ENCODE data around the gene KRTAP12-2.
"Not testable (repeated sequence)": the region's sequence is repeated elsewhere in the genome, so short reads cannot be mapped to it uniquely, and the experiment has no call there.

KRTAP12-2 gene

GRCh38 chr21:44650265-44650972, 16.3 kb downstream of the KRTAP12-2 start:
- no peak for DNase-seq (ENCODE audit: low read depth)

DNA sequence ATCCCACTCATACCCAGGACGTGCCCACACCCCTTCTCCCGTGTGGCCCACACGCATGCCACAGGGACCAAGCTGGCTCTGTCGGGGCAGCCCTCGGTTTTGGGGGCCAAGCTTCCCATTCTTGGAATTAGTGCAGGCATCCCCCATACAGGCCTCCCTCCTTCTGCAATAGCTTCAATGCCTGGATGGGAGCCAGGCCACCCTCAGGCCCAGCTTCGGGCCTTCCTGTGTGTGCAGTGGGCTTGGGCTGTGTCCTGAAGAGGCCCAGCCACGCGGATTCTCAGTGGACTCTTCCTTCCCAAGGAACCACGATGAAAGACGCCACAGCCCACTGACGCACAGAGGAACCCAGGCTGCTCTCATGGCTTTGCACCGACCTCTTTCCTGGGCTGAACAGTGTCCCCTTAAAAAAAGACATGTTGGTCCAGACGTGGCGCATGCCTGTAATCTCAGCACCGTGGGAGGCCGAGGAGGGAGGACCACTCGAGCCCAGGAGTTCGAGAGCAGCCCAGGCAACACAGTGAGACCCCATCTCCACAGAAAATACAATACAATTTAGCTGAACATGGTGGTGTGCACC, 17.1 kb downstream of the KRTAP12-2 start:
- no peak for DNase-seq (ENCODE audit: low read depth)

DNA sequence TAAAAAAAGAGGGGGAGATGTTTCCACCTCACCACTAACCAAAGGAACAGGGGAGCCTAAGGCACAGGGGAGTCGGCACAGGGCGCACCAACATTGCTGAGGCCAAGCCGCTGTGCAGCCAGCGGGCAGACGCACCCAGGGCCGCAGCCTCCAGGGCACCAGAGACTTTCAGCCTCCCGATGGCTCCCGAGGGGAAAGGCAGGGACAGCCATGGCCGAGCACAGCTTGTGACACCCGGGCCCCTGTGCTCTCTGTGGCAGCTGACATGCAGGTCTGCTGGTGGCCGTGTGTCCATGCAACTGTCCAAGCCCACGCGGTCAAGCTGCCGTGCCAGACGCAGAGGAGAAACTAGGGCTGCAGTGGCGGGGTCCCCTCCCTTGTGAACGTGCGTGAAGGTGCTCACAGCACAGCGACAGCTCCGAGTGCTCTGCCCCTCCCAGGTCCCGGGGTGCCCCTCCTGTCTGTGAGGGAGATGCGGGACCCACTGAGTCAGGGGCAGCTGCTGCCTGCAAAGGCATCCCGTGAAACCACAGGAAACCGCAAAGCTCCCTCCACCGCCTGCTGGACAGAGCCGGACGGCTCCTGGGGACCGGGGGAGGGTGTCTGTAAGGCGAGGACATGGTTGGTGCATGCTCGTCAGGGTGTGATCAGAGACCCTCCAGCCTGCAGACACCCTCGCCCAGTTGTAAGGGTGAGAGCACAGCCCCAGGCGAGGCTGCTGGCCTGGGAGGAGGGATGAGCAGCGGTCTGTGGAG, 18.0 kb downstream of the KRTAP12-2 start:
- no peak for DNase-seq (ENCODE audit: low read depth)

DNA sequence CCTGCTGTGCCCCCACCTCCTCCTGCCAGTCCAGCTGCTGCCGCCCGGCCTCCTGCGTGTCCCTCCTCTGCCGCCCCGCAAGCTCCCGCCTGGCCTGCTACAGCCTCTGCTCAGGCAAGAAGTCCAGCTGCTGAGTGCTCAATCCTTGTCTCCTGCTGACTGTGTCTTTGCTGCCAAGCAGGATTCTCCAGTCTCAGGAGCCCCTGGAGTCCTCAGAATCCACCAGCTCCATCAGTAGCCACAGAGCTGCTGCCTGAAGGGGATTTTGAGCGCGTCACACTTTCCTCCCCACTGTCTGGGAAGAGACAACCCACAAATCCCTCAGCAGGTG, 19.5 kb downstream of the KRTAP12-2 start:
- DNase-seq (ENCODE audit: low read depth) = no peak

GRCh38 chr21:44646366-44647221, 20.1 kb downstream of the KRTAP12-2 start, which contains the start of gene KRTAP10-11:
KRTAP10-11 (plus strand) TSS chr21:44646414; CDS start chr21:44646459, 45 bp downstream.
- DNase-seq (ENCODE audit: low read depth) = not testable (repeated sequence)

- DNase-seq (ENCODE audit: low read depth) = no peak
These were observed 21.8 kb downstream of the KRTAP12-2 start for GRCh38 chr21:44644878-44645277.

GRCh38 chr21:44643741-44644310, 22.9 kb downstream of the KRTAP12-2 start:
- no peak for DNase-seq (ENCODE audit: low read depth)

- DNase-seq (ENCODE audit: low read depth) = no peak
These were observed 26.0 kb downstream of the KRTAP12-2 start for GRCh38 chr21:44640761-44641160.

- no peak for DNase-seq (ENCODE audit: low read depth)
These were observed 27.4 kb downstream of the KRTAP12-2 start for GRCh38 chr21:44639331-44639655.

GRCh38 chr21:44638506-44639330, 28.0 kb downstream of the KRTAP12-2 start:
- DNase-seq (ENCODE audit: low read depth) = not testable (repeated sequence)

GRCh38 chr21:44637851-44638348, 28.8 kb downstream of the KRTAP12-2 start:
- DNase-seq (ENCODE audit: low read depth) = not testable (repeated sequence)

DNA sequence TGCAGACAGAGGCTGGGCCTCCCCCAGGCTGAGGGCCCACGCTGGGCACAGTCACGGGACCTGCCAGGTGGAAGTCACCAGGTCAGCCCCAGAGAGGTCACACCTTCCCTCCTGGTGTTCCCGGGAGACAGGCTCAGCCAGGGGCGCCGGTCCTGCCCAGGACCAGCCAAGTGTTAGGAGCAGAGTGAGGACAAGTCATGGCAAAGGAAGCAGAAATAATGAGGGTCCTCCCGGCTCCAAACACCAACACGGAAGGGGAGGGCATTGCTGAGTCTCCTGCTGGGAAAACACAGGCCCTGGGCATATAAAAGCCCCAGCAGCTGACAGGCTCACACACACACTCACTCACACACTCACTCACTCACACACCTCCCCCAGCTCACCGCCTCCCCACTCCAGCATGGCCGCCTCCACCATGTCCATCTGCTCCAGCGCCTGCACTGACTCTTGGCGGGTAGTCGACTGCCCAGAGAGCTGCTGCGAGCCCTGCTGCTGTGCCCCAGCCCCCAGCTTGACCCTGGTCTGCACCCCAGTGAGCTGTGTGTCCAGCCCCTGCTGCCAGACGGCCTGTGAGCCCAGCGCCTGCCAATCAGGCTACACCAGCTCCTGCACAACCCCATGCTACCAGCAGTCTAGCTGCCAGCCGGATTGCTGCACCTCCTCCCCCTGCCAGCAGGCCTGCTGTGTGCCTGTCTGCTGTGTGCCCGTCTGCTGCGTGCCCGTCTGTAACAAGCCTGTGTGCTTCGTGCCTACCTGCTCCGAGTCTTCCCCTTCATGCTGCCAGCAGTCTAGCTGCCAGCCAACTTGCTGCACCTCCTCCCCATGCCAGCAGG, 29.5 kb downstream of the KRTAP12-2 start, which contains the start of gene KRTAP10-10:
Gene KRTAP10-10 (plus strand): TSS at position 339 of the 833 bp plus-strand sequence. CDS start 62 bp downstream, at position 401.
- DNase-seq (ENCODE audit: low read depth) = no peak

DNA sequence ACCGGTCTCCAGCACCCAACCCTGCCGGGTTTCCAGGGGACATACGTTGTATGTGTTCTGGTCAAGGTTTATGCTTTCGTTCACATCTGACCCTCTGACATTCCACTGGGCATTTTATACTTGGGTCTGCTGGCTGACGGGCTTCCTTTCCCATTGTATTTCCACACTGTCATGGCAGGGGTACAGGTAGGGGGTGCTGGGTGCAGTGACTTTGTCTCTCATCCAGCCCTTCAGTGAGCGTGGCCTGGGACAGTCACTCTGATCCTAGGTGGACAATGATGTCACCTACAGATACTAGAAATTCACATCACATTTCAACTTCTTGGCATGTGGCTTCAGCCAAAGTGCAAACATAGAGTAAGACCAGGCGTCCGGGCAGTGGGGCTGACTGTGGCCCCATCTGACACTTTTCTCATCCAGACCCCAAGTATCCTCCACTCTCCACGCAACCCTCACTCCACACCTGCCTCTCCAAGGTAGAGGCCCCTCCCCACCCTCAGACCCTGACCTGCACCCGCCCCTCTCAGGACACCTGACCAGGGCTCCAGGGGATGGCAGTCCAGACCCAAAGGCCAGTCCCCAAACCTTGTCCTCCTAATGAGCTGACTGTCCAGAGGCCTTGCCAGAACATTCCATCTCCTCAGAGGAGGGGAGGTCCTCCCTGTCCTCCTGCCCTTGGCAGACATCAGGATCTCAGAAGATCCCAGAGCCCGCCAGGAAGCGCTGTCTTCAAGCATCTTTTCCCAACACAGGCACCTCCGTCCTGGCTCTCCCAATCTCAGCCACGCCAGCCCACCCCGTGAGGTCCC, 30.3 kb downstream of the KRTAP12-2 start:
- no peak for DNase-seq (ENCODE audit: low read depth)

DNA sequence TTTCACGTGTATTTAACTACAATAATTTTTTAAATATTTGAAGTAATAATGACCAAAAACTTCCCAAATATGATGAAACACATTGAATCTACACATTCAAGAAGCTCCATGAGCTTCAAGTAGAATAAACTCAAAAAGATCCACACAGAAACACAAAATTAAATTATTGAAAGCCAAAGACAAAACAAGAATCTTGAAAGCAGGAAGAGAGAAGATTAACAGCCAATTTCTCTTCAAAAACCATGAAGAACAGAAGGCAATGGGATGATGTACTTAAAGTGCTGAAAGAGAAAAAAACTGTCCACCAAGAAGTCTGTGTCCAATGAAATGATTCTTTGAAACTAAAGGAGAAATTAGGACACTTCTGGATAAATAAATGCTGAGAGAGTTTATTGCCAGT, 34.7 kb downstream of the KRTAP12-2 start:
- DNase-seq (ENCODE audit: low read depth) = no peak

GRCh38 chr21:44630440-44630839, 36.3 kb downstream of the KRTAP12-2 start:
- DNase-seq (ENCODE audit: low read depth) = no peak

GRCh38 chr21:44628707-44629391, 37.9 kb downstream of the KRTAP12-2 start:
- no peak for DNase-seq (ENCODE audit: low read depth)

GRCh38 chr21:44627831-44628233, 38.9 kb downstream of the KRTAP12-2 start:
- not testable (repeated sequence) for DNase-seq (ENCODE audit: low read depth)

DNA sequence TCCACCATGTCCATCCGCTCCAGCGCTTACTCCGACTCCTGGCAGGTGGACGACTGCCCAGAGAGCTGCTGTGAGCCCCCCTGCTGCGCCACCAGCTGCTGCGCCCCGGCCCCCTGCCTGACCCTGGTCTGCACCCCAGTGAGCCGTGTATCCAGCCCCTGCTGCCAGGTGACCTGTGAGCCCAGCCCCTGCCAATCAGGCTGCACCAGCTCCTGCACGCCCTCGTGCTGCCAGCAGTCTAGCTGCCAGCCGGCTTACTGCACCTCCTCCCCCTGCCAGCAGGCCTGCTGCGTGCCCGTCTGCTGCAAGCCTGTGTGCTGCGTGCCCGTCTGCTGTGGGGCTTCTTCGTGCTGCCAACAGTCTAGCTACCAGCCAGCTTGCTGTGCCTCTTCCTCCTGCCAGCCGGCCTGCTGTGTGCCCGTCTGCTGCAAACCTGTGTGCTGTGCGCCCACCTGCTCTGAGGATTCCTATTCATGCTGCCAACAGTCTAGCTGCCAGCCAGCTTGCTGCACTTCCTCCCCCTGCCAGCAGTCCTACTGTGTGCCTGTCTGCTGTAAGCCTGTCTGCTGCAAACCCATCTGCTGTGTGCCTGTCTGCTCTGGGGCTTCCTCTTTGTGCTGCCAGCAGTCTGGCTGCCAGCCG, 39.4 kb downstream of the KRTAP12-2 start:
- DNase-seq (ENCODE audit: low read depth) = not testable (repeated sequence)

Data from fibroblast of gingiva (primary cell).